Psoas muscle (tissue), 8 donors: Measurements from ENCODE around the gene TERB2. TPM values are rescaled to one million over a fixed set of nuclear protein-coding genes. Genes with fewer than 3 reads are reported as not detected.
"Not testable (repeated sequence)": the region's sequence is repeated elsewhere in the genome, so short reads cannot be mapped to it uniquely, and the experiment has no call there.

Experiments used
- ATAC-seq, 4 donors: fragments of 200-7000 bp; cut with Tn5 transposase; one replicate each; pipeline ENCODE4 v1.9.1; 2020; ENCODE audit warnings: moderate library complexity in 3 of 4, mild to moderate bottlenecking in 2 of 4
- DNase-seq, 2 donors: peaks; one replicate each; pipeline ENCODE4 v3.0.0-alpha.2; 2020
- H3K27ac ChIP-seq: fragments of 200-600 bp; one replicate; pipeline ENCODE4 v1.8.0; 2022
- H3K27me3 ChIP-seq, 3 donors: fragments of 200-600 bp in 1 of 3; one replicate each; pipeline versions ENCODE4 v1.6.1 to v1.8.0; 2013 to 2022; ENCODE audit warnings: low read length in 2 of 3, mild to moderate bottlenecking in 2 of 3, moderate library complexity in 1 of 3; ENCODE audit not compliant: insufficient read depth in 3 of 3
- H3K36me3 ChIP-seq, 2 donors: fragments of 200-600 bp in 1 of 2; one replicate each; pipeline versions ENCODE4 v1.6.1 to v1.8.0; 2013 to 2022; ENCODE audit warnings: low read depth in 1 of 2, mild to moderate bottlenecking in 1 of 2, moderate library complexity in 1 of 2; ENCODE audit not compliant: insufficient read depth in 1 of 2
- H3K4me1 ChIP-seq: fragments of 200-600 bp; one replicate; pipeline ENCODE4 v1.8.0; 2022
- H3K4me3 ChIP-seq: fragments of 200-600 bp; one replicate; pipeline ENCODE4 v1.8.0; 2022; ENCODE audit warnings: mild to moderate bottlenecking
- H3K9me3 ChIP-seq: fragments of 200-600 bp; one replicate; pipeline ENCODE4 v1.8.0; 2022
- WGBS, 3 donors: extraction: QIAGEN DNeasy Blood & Tissue Kit; methylation state at CpG; one replicate each; pipeline versions ENCODE4 v1.1.6 to v1.1.7; 2013; 5-methylcytosine and 5-hydroxymethylcytosine counted together
- intact Hi-C, 2 donors: fragments of 100-400 bp; cut with DNase I; formaldehyde crosslinking; loops; one replicate each; pipeline versions ENCODE4 v1.11.0 to v1.14.2; 2022
- polyA plus RNA-seq, 3 donors: library from polyadenylated mRNA; stranded (reverse); fragments of 200-250 nt; gene quantifications; one replicate each; pipeline ENCODE4 v1.2.3, GENCODE V29; 2013
- total RNA-seq, 4 donors: library from RNA; stranded (reverse); fragmentation: NEBNext Ultra II Directional in 2 of 4; extraction: Animal tissue kit (Norgen Biotek cat#: 25700) in 2 of 4; gene quantifications; one replicate each; pipeline versions ENCODE4 v1.2.1 to v1.2.4, GENCODE V29; 2021 to 2023
- TF ChIP-seq, protein P1 (sequence below): fragments of 200-600 bp; IDR thresholded peaks from one replicate; pipeline ENCODE4 v1.8.0; 2022; ENCODE audit warnings: antibody characterized with exemption
- donor health status: healthy with polysubstance abuse.
- donor health status: DM: no; HTN: no; CAD: no; lungs with moderate emphysema.
- donor health status: Bipolar disorder and iron deficiency.
- donor health status: healthy.
- donor health status: DM: yes; HTN: yes; CAD: no.
- donor health status: DM: no; HTN: no; CAD: no.
- donor health status: DM: no; HTN: no; CAD: no.
- donor health status: DM: yes; HTN: yes; CAD: no.

TERB2 gene
- total and polyA plus RNA-seq, 7 donors = not detected

GRCh38 chr15:44918136-44918535, 38.4 kb upstream of the TERB2 start:
- no peak for DNase-seq
- no peaks in the 10 kb centered on the region for H3K27me3 ChIP-seq
- no peak overlapping the region for H3K27ac ChIP-seq
- H3K4me3 ChIP-seq = no peak overlapping the region
- ATAC-seq = no peak
- TF ChIP-seq, protein P1, sequence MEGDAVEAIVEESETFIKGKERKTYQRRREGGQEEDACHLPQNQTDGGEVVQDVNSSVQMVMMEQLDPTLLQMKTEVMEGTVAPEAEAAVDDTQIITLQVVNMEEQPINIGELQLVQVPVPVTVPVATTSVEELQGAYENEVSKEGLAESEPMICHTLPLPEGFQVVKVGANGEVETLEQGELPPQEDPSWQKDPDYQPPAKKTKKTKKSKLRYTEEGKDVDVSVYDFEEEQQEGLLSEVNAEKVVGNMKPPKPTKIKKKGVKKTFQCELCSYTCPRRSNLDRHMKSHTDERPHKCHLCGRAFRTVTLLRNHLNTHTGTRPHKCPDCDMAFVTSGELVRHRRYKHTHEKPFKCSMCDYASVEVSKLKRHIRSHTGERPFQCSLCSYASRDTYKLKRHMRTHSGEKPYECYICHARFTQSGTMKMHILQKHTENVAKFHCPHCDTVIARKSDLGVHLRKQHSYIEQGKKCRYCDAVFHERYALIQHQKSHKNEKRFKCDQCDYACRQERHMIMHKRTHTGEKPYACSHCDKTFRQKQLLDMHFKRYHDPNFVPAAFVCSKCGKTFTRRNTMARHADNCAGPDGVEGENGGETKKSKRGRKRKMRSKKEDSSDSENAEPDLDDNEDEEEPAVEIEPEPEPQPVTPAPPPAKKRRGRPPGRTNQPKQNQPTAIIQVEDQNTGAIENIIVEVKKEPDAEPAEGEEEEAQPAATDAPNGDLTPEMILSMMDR = no peak
- intact Hi-C loops = no loop called here
- 53 to 69% (median 58%) methylated on average over 1 of the region's 1 CpG for WGBS, 3 donors
- H3K4me1 ChIP-seq = no peaks in the 10 kb centered on the region
- no peaks in the 10 kb centered on the region for H3K36me3 ChIP-seq
- no peaks in the 10 kb centered on the region for H3K9me3 ChIP-seq

DNA sequence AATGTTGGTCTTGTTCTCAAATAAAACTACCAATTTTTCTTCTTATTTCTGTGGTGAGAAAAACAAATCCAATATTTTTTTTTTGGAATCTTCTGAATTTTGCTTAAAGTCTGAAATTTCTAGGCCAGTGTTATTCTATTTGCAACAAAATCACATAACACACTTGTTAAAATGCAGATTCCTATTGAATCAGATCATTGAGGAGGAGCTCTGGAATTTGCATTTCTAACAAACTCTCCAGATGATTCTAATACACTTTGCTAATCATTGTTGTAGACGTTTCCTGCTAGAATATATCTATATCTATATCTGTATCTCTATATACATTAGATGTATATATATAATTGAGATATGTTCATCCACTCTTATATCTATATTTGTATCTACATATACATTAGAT, 27.8 kb upstream of the TERB2 start:
- H3K36me3 ChIP-seq, DNase-seq, H3K9me3 ChIP-seq, ATAC-seq, H3K4me3 ChIP-seq, H3K4me1 ChIP-seq, intact Hi-C loops, H3K27ac ChIP-seq, H3K27me3 ChIP-seq: not testable (repeated sequence)
- WGBS, 3 donors = 48 to 57% (median 52%) methylated on average over 1 of the region's 1 CpG

GRCh38 chr15:44930283-44930682, 26.2 kb upstream of the TERB2 start:
- DNase-seq, H3K4me3 ChIP-seq, intact Hi-C loops, H3K36me3 ChIP-seq, ATAC-seq, H3K9me3 ChIP-seq, H3K27ac ChIP-seq, H3K4me1 ChIP-seq, H3K27me3 ChIP-seq: not testable (repeated sequence)
- WGBS, 3 donors = 19 to 34% (median 29%) methylated on average over 4 of the region's 4 CpGs

DNA sequence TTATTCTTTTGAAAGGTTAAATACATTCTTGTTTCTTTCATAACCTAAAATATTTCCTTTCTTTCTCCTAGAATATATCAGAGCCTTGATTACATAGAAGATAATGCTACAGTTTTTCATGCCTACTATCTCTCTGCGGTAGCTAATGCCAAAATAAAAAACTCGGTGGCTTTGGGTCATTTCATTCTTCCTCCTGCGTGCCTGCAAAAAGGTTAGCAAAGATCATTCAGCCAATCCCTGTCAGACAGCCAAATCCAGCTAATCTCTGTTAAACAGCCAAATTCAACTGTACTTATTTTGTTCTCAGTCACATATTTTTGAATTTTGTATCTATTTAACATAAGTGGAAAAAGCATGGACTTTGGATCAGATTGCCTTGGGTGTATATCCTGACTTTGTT, 1.8 kb downstream of the TERB2 start:
- H3K4me1 ChIP-seq, H3K27me3 ChIP-seq, DNase-seq, intact Hi-C loops, H3K27ac ChIP-seq, ATAC-seq, H3K36me3 ChIP-seq, H3K9me3 ChIP-seq, H3K4me3 ChIP-seq: not testable (repeated sequence)
- WGBS, 3 donors = 14 to 30% (median 29%) methylated on average over 3 of the region's 3 CpGs

DNA sequence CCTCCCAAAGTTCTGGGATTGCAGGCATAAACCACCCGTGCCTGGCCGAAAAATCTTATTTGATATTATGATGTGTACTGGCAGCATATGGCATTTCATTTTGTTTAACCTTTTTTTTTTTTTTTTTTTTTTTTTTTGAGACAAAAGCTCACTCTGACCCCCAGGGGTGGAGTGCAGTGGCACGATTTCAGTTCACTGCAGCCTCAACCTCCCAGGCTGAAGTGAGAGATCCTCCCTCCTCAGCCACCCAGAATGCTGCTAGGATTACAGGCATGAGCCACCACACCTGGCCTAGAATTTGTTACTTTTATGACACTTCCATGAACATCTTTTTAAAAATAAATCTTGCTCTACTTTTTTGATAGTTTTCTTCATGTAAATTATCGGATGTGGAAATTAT, 12.0 kb downstream of the TERB2 start:
- intact Hi-C loops = loop anchor here (5.0 to 10.0 kb wide), 3 partner anchors 66 to 619 kb away; partner anchors contain the start of gene BLOC1S6 (in 1 of the 2)
- 55 to 72% (median 69%) methylated on average over 4 of the region's 4 CpGs for WGBS, 3 donors

DNA sequence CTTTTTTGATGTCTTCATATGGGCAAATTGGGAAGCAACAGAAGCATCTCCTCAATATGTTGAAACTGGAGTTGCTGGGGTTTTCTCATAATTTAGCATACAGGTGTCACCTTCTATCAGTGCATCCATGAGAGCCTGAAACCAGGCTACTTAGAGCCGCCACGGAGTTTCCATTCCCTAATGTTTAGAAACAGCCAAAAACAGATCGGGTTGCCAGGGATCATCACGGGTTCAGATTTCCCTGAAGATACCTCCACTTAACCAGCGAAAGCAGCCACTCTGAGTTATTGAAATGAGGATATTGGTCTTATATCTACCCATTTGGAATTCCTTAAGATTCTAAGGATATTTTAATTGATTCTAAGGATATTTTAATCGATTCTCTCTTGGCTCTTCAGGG, 14.5 kb downstream of the TERB2 start:
- DNase-seq = no peak
- ATAC-seq = no peak
- Histone ChIP-seq H3K9me3 (no peaks in the 10 kb centered on the region), H3K27ac (no peak overlapping the region), H3K4me3 (no peak overlapping the region), H3K27me3 (no peaks in the 10 kb centered on the region), H3K36me3 (no peaks in the 10 kb centered on the region), H3K4me1 (no peaks in the 10 kb centered on the region)
- intact Hi-C loops = no loop called here
- 41 to 55% (median 43%) methylated on average over 6 of the region's 6 CpGs for WGBS, 3 donors
- TF ChIP-seq, protein P1 = no peak

More for the DNA sequence above, 12.0 kb downstream of the TERB2 start:
- H3K27ac ChIP-seq = no peak overlapping the region
- H3K9me3 ChIP-seq = no peaks in the 10 kb centered on the region
- no peaks in the 10 kb centered on the region for H3K36me3 ChIP-seq
- no peak overlapping the region for H3K4me3 ChIP-seq
- TF ChIP-seq, protein P1 = no peak
- no peaks in the 10 kb centered on the region for H3K27me3 ChIP-seq
- no peak for DNase-seq
- no peaks in the 10 kb centered on the region for H3K4me1 ChIP-seq
- no peak for ATAC-seq

GRCh38 chr15:44976183-44976582, 19.7 kb downstream of the TERB2 start:
- H3K4me3 ChIP-seq, DNase-seq, H3K27ac ChIP-seq, H3K4me1 ChIP-seq, H3K27me3 ChIP-seq, ATAC-seq, H3K9me3 ChIP-seq, H3K36me3 ChIP-seq, intact Hi-C loops: not testable (repeated sequence)
- WGBS, 3 donors = 93 to 95% (median 94%) methylated on average over 3 of the region's 3 CpGs

DNA sequence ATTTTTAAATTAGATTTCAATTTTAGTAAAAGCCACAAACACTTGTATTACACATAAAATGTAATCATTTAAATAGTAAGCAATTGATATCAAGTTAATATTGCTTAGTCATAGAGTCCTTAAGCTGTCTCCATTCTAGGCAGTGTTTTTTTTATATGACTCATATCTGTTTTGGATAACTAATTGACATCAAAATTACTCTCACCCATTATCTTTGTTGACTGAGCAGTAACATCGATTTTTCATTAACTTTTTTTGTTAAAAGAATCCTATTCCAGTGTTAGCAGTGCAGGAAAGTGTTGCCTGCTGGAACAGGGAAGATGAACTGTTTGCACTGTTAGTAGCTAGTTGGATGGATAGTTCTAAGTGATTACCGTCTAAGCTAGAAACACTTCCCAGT, 21.3 kb downstream of the TERB2 start:
- H3K4me1 ChIP-seq, H3K4me3 ChIP-seq, ATAC-seq, H3K27me3 ChIP-seq, H3K9me3 ChIP-seq, DNase-seq, intact Hi-C loops, H3K36me3 ChIP-seq, H3K27ac ChIP-seq: not testable (repeated sequence)
- 50 to 68% (median 59%) methylated on average over 2 of the region's 2 CpGs for WGBS, 3 donors

GRCh38 chr15:44979617-44980339, 23.3 kb downstream of the TERB2 start:
- ATAC-seq, H3K36me3 ChIP-seq, H3K27me3 ChIP-seq, H3K4me1 ChIP-seq, H3K4me3 ChIP-seq, intact Hi-C loops, DNase-seq, H3K9me3 ChIP-seq, H3K27ac ChIP-seq: not testable (repeated sequence)
- WGBS, 3 donors = 78 to 88% (median 79%) methylated on average over 2 of the region's 2 CpGs
